GM13977 (cell line): ENCODE results near the gene FNDC11.

Experiments used
- DNase-seq: peaks from one replicate; pipeline ENCODE4 v3.0.0; 2012; ENCODE audit warnings: low spot score
- in situ Hi-C: fragments of 300-500 bp; cut with MboI; formaldehyde crosslinking; loops from one replicate; pipeline ENCODE4 v1.12.0; 2022; ENCODE audit warnings: low sequenced_read_pairs, low pct_unique_long_range_greater_than_20kb, mixed read lengths, inconsistent platforms; ENCODE audit not compliant: unreplicated experiment
- TF ChIP-seq, protein P1 (sequence below): IDR thresholded peaks from 2 replicates; pipeline ENCODE4 v1.5.1; 2012; ENCODE audit warnings: mild to moderate bottlenecking, control low read depth; ENCODE audit not compliant: insufficient read depth; ENCODE audit errors: extremely low read depth, missing control alignments

Gene FNDC11

GRCh38 chr20:63587776-63588591 is 34.0 kb downstream of the FNDC11 start:
- DNase-seq, result no peak
- in situ Hi-C loops, result no loop called here
- TF ChIP-seq, protein P1, sequence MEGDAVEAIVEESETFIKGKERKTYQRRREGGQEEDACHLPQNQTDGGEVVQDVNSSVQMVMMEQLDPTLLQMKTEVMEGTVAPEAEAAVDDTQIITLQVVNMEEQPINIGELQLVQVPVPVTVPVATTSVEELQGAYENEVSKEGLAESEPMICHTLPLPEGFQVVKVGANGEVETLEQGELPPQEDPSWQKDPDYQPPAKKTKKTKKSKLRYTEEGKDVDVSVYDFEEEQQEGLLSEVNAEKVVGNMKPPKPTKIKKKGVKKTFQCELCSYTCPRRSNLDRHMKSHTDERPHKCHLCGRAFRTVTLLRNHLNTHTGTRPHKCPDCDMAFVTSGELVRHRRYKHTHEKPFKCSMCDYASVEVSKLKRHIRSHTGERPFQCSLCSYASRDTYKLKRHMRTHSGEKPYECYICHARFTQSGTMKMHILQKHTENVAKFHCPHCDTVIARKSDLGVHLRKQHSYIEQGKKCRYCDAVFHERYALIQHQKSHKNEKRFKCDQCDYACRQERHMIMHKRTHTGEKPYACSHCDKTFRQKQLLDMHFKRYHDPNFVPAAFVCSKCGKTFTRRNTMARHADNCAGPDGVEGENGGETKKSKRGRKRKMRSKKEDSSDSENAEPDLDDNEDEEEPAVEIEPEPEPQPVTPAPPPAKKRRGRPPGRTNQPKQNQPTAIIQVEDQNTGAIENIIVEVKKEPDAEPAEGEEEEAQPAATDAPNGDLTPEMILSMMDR, result no peak

- in situ Hi-C loops, result no loop called here
- no peak for DNase-seq
- TF ChIP-seq, protein P1, result no peak
These were observed 34.7 kb downstream of the FNDC11 start for GRCh38 chr20:63588641-63589041.

DNA sequence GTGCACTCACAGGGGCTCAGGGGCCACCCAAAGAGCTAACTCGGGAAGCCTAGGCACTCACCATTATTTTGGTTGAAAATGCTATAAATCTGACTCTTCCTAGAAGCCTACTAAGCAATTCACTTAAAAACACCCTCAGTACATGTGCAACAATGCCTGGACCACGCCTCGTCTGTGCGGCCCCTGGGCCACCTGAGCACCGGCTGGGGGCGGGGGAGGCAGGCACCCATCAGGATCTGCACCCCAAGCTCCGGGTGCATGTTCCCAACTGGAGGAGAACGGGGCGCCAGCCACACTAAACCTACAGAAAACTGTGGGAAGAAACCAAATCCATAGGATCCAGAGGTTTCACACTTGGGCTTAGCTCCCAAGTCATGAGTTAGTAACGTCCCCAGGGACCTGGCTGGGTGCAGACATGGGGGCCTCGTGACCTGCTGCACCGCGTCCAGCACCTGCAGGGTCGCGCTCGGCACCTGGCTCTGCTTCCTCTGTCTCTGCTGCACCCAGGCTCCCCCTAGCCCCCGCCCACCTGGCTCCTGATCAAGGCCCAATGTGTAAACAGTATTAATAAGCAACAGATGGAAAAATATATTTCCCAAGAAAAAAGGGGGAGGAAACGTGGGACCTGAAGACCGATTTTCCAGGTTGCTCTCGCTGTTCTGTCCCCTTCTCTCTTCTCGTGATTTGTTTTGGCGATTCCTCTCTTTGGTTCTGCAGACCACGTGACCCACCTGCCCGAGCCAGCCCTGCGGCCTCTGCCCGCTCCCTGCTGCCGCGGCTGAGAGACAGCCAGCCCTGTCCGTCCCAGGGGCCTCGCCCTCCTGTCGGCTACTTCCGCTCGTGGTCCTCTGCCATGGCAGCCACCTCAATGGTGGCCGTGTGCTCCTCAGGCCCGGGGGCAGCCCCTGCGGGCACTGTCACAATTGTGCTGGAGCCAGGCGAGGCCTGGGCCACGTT is 35.6 kb downstream of the FNDC11 start:
- DNase-seq, result no peak
- in situ Hi-C loops, result no loop called here
- TF ChIP-seq, protein P1, result no peak

DNA sequence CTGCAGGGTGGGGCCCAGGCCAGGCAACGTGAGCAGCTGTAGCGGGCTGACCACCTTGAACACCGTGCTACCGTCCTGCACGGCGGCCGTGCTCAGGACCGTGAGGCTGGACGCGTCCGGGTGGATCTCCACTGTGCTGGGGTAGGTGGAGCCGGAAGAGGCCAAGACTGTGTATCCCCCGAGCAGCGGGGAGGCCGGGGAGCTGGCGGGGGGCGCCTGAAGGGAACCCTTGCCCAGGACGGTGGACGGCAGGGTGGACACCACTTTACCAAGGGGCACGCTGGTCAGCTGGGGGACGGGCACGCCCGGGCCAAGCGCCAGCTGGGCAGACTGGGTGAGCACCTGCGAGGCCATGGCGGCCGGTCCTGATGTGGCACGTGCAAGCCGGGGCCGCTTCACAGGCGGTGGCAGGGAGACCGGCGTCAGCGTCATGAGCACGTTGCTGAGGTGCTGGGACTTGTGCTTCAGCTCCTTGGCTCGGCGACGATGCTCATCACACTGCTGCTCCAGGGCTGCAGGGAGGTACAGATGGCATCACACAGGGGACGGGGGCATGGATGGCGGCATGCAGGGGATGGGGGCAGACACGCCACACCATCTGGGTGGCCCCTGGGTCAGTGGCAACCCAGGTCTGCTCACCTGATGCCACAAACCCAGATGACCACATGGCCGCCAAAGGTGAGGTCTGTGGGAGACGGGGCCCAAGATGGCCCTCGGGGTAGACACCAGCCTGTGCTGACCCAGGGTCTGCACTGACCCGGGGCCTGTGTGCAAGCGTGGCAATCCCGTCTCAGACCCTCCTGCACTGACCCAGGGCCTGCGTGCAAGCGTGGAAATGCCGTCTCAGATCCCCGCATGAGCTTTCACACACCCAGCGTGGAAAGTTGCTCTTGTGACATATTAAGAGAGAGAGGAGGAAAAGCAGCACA is 36.5 kb downstream of the FNDC11 start:
- in situ Hi-C loops, result no loop called here
- no peak for DNase-seq
- TF ChIP-seq, protein P1, result no peak

DNA sequence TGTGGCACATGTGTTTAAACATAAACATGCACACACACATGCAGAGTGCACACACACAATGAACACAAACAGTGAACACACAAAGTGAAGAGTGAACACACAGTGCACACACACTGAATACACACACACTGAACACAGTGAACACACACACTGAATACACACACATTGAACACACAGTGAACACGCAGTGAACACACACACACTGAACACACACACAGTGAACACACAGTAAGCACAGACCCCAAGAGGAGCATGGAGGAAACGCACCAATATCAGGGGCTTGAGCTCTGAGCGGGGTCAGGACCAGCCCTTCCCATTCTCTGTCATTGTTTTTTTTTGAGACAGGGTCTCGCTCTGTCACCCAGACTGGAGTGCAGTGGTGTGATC is 37.2 kb downstream of the FNDC11 start:
- TF ChIP-seq, protein P1, result no peak
- in situ Hi-C loops, result no loop called here
- no peak for DNase-seq

GRCh38 chr20:63591786-63592355 is 37.9 kb downstream of the FNDC11 start:
- in situ Hi-C loops, result no loop called here
- no peak for DNase-seq
- TF ChIP-seq, protein P1, result no peak
